ENCODE data around the gene RAP1GAP2.

The RAP1GAP2 gene

DNA sequence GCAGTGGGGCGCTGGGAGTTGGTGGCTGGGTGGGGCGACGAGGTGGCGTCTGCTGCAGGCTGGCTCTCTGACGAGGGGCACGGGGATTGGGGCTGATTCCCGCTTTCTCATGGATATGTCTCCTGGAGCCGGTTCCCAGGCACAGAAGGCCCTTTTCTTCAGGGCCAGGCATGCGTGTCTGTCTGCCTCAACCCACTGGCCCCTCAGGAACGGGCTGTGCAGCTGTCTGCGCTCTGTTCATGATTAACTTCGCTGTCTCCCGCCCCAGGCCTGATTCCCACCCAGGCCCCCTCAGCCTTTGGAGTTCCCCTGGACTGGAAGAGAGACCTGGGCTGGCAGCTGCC, 53.1 kb downstream of the RAP1GAP2 start:
- no CpG with 5 or more reads among the region's 13 CpGs for WGBS (ENCODE audit: extremely low coverage, insufficient coverage, insufficient read length)
- Histone ChIP-seq H2BK12ac (ENCODE audit: low read length) (no peak overlapping the region), H2BK5ac (ENCODE audit: low read depth, low read length, poor library complexity) (no peak overlapping the region), H3K27me3 (ENCODE audit: insufficient read depth, low read length) (no peaks in the 10 kb centered on the region), H3K9me3 (ENCODE audit: insufficient read depth, low read depth, low read length) (no peaks in the 10 kb centered on the region), H2AFZ (ENCODE audit: insufficient read depth, low read length, poor library complexity) (no peak overlapping the region), H3K4ac (ENCODE audit: low read depth, low read length) (no peak overlapping the region), H3K4me1 (ENCODE audit: control insufficient read depth in 1 of 2, insufficient read depth in 2 of 2, low read length in 2 of 2) (peaks cover 0 to 4% of the 10 kb centered on the region in 2 experiments), H3K23ac (ENCODE audit: low read length) (no peak overlapping the region), H3K9ac (ENCODE audit: low read length) (no peak overlapping the region), H3K14ac (ENCODE audit: low read length) (no peak overlapping the region), H3K27ac (ENCODE audit: low read depth, low read length) (no peak overlapping the region), H3K79me2 (ENCODE audit: control insufficient read depth, insufficient read depth, low read length, poor library complexity) (peaks cover 7% of the 10 kb centered on the region), H4K91ac (ENCODE audit: low read depth, low read length) (no peak overlapping the region), H3K79me1 (ENCODE audit: low read length) (peaks cover 14% of the 10 kb centered on the region), H3K4me2 (ENCODE audit: low read length) (no peak overlapping the region), H4K8ac (ENCODE audit: low read depth, low read length) (no peak overlapping the region), H2BK120ac (ENCODE audit: insufficient read depth, low read length, poor library complexity) (no peak overlapping the region), H3K4me3 (ENCODE audit: low read depth, low read length) (no peak overlapping the region), H4K12ac (ENCODE audit: low read depth, low read length) (no peak overlapping the region), H2AK5ac (ENCODE audit: low read length) (no peak overlapping the region), H3K36me3 (ENCODE audit: control insufficient read depth in 1 of 2, insufficient read depth in 2 of 2, low read length in 2 of 2) (no peaks in the 10 kb centered on the region), H3K18ac (ENCODE audit: low read length) (no peak overlapping the region)
- no peak for DNase-seq

DNA sequence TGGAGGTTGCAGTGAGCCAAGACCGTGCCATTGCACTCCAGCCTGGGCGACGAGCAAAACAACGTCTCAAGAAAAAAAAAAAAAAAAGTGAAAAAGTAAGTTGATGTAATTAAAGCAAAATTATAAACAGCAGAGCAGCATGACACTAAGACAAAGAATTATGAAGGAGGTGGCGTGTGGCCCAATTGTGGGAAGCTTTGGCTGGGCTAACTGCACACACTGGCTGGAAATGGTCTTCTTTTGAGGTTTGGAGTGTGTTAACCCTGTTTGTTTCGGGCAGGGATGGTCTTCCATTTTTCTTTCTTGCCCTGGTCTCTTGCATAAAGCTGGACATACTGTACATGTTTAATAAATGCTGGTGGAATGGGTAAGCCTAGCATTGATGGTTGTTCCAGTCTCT, 54.8 kb downstream of the RAP1GAP2 start:
- no peak overlapping the region for H4K91ac ChIP-seq (ENCODE audit: low read depth, low read length)
- no peaks in the 10 kb centered on the region for H3K36me3 ChIP-seq (ENCODE audit: control insufficient read depth in 1 of 2, insufficient read depth in 2 of 2, low read length in 2 of 2)
- no peak overlapping the region for H4K12ac ChIP-seq (ENCODE audit: low read depth, low read length)
- no CpG with 5 or more reads among the region's 6 CpGs for WGBS (ENCODE audit: extremely low coverage, insufficient coverage, insufficient read length)
- peaks cover 3 to 9% of the 10 kb centered on the region in 2 experiments for H3K4me1 ChIP-seq (ENCODE audit: control insufficient read depth in 1 of 2, insufficient read depth in 2 of 2, low read length in 2 of 2)
- no peak overlapping the region for H3K4ac ChIP-seq (ENCODE audit: low read depth, low read length)
- H3K9ac ChIP-seq (ENCODE audit: low read length): no peak overlapping the region
- peaks cover 9% of the 10 kb centered on the region for H3K79me2 ChIP-seq (ENCODE audit: control insufficient read depth, insufficient read depth, low read length, poor library complexity)
- no peak overlapping the region for H3K18ac ChIP-seq (ENCODE audit: low read length)
- H2BK5ac ChIP-seq (ENCODE audit: low read depth, low read length, poor library complexity): no peak overlapping the region
- H4K8ac ChIP-seq (ENCODE audit: low read depth, low read length): no peak overlapping the region
- no peak overlapping the region for H3K4me3 ChIP-seq (ENCODE audit: low read depth, low read length)
- no peak for DNase-seq
- no peak overlapping the region for H3K14ac ChIP-seq (ENCODE audit: low read length)
- H2AK5ac ChIP-seq (ENCODE audit: low read length): no peak overlapping the region
- H3K79me1 ChIP-seq (ENCODE audit: low read length): peaks cover 14% of the 10 kb centered on the region
- H3K27ac ChIP-seq (ENCODE audit: low read depth, low read length): no peak overlapping the region
- H3K27me3 ChIP-seq (ENCODE audit: insufficient read depth, low read length): no peaks in the 10 kb centered on the region
- no peak overlapping the region for H2AFZ ChIP-seq (ENCODE audit: insufficient read depth, low read length, poor library complexity)
- no peak overlapping the region for H2BK120ac ChIP-seq (ENCODE audit: insufficient read depth, low read length, poor library complexity)
- no peak overlapping the region for H3K23ac ChIP-seq (ENCODE audit: low read length)
- H2BK12ac ChIP-seq (ENCODE audit: low read length): no peak overlapping the region
- no peaks in the 10 kb centered on the region for H3K9me3 ChIP-seq (ENCODE audit: insufficient read depth, low read depth, low read length)
- H3K4me2 ChIP-seq (ENCODE audit: low read length): no peak overlapping the region

DNA sequence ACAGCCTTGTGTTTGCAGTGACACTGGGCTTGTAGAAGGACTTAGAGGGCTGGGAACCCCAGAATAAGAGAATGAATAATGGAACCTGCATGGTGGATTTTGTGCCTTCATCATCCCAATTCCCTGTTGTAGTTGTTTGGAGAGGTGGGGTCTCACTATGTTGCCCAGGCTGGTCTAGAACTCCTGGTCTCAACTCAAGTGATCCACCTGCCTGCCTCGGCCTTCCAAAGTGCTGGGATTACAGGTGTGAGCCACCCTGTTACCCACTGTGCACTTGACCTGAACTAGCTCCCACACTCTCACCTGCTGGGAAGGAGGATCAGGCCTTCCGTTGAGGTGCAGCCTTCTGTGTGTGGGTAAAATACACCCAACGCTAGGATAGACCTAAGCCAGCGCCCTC, 55.4 kb downstream of the RAP1GAP2 start:
- Histone ChIP-seq H3K14ac (ENCODE audit: low read length) (no peak overlapping the region), H4K91ac (ENCODE audit: low read depth, low read length) (no peak overlapping the region), H2BK5ac (ENCODE audit: low read depth, low read length, poor library complexity) (no peak overlapping the region), H2AFZ (ENCODE audit: insufficient read depth, low read length, poor library complexity) (no peak overlapping the region), H2BK120ac (ENCODE audit: insufficient read depth, low read length, poor library complexity) (no peak overlapping the region), H4K12ac (ENCODE audit: low read depth, low read length) (no peak overlapping the region), H3K36me3 (ENCODE audit: control insufficient read depth in 1 of 2, insufficient read depth in 2 of 2, low read length in 2 of 2) (no peaks in the 10 kb centered on the region), H3K79me2 (ENCODE audit: control insufficient read depth, insufficient read depth, low read length, poor library complexity) (peaks cover 9% of the 10 kb centered on the region), H3K4me1 (ENCODE audit: control insufficient read depth in 1 of 2, insufficient read depth in 2 of 2, low read length in 2 of 2) (peaks cover 3 to 9% of the 10 kb centered on the region in 2 experiments), H3K79me1 (ENCODE audit: low read length) (peaks cover 14% of the 10 kb centered on the region), H3K9me3 (ENCODE audit: insufficient read depth, low read depth, low read length) (no peaks in the 10 kb centered on the region), H3K18ac (ENCODE audit: low read length) (no peak overlapping the region), H3K27me3 (ENCODE audit: insufficient read depth, low read length) (no peaks in the 10 kb centered on the region), H2AK5ac (ENCODE audit: low read length) (peak overlapping the region; percentile 38), H4K8ac (ENCODE audit: low read depth, low read length) (no peak overlapping the region), H3K27ac (ENCODE audit: low read depth, low read length) (no peak overlapping the region), H3K9ac (ENCODE audit: low read length) (no peak overlapping the region), H2BK12ac (ENCODE audit: low read length) (no peak overlapping the region), H3K4me2 (ENCODE audit: low read length) (no peak overlapping the region), H3K4ac (ENCODE audit: low read depth, low read length) (no peak overlapping the region), H3K23ac (ENCODE audit: low read length) (no peak overlapping the region), H3K4me3 (ENCODE audit: low read depth, low read length) (no peak overlapping the region)
- DNase-seq: no peak
- no CpG with 5 or more reads among the region's 4 CpGs for WGBS (ENCODE audit: extremely low coverage, insufficient coverage, insufficient read length)

DNA sequence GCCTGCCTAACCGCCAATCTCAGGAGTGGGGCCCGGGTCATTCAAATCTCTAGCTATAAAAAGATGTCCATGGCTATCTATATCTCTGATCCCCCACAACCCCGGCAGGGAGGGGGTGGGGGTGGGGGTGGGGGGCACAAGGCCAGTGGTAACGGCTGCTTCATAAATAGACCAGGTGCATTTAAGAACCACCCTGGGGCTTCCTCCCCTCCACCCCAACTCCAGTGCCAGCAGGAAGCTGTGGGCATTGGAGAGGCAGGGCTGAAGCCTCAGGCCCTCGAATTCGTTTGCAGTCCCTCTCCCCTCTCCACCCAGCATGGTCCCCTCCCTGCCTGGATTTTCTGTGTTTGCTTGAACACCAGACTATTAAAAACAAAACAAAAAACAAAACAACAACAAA, 56.0 kb downstream of the RAP1GAP2 start:
- Histone ChIP-seq H3K27me3 (ENCODE audit: insufficient read depth, low read length) (no peaks in the 10 kb centered on the region), H3K4me3 (ENCODE audit: low read depth, low read length) (no peak overlapping the region), H3K79me1 (ENCODE audit: low read length) (peaks cover 14% of the 10 kb centered on the region), H3K18ac (ENCODE audit: low read length) (no peak overlapping the region), H2BK12ac (ENCODE audit: low read length) (no peak overlapping the region), H3K79me2 (ENCODE audit: control insufficient read depth, insufficient read depth, low read length, poor library complexity) (peaks cover 9% of the 10 kb centered on the region), H2BK120ac (ENCODE audit: insufficient read depth, low read length, poor library complexity) (no peak overlapping the region), H2AK5ac (ENCODE audit: low read length) (no peak overlapping the region), H3K4me1 (ENCODE audit: control insufficient read depth in 1 of 2, insufficient read depth in 2 of 2, low read length in 2 of 2) (peaks cover 3 to 9% of the 10 kb centered on the region in 2 experiments), H3K36me3 (ENCODE audit: control insufficient read depth in 1 of 2, insufficient read depth in 2 of 2, low read length in 2 of 2) (no peaks in the 10 kb centered on the region), H3K9ac (ENCODE audit: low read length) (no peak overlapping the region), H3K4me2 (ENCODE audit: low read length) (no peak overlapping the region), H4K91ac (ENCODE audit: low read depth, low read length) (no peak overlapping the region), H2AFZ (ENCODE audit: insufficient read depth, low read length, poor library complexity) (no peak overlapping the region), H3K23ac (ENCODE audit: low read length) (no peak overlapping the region), H4K8ac (ENCODE audit: low read depth, low read length) (no peak overlapping the region), H3K14ac (ENCODE audit: low read length) (no peak overlapping the region), H3K9me3 (ENCODE audit: insufficient read depth, low read depth, low read length) (no peaks in the 10 kb centered on the region), H2BK5ac (ENCODE audit: low read depth, low read length, poor library complexity) (no peak overlapping the region), H4K12ac (ENCODE audit: low read depth, low read length) (no peak overlapping the region), H3K4ac (ENCODE audit: low read depth, low read length) (no peak overlapping the region), H3K27ac (ENCODE audit: low read depth, low read length) (no peak overlapping the region)
- no peak for DNase-seq
- no CpG with 5 or more reads among the region's 6 CpGs for WGBS (ENCODE audit: extremely low coverage, insufficient coverage, insufficient read length)
